H1 (cell line): ENCODE data around the gene OSBPL2. TPM values are rescaled to one million over a fixed set of nuclear protein-coding genes. Genes with fewer than 3 reads are reported as not detected.

ENCODE experiments used
- CTCF ChIA-PET: fragments of 300-600 bp; sonication (Branson Sonifier 250); formaldehyde crosslinking; loops from one replicate; lab custom pipeline; 2021; ENCODE audit not compliant: partially characterized antibody; lab: Charles Lee
- POLR2A ChIA-PET: fragments of 300-600 bp; sonication (Branson Sonifier 250); formaldehyde crosslinking; loops from one replicate; lab custom pipeline; 2021; ENCODE audit warnings: inconsistent platforms; ENCODE audit not compliant: partially characterized antibody; lab: Charles Lee
- DNase-seq, 2 experiments: peaks; one replicate each; pipeline versions ENCODE4 v3.0.0 to v3.0.0-alpha.2; 2010 to 2022; ENCODE audit warnings: low spot score in 2 of 2, low read depth in 1 of 2, mixed read lengths in 1 of 2
- FAIRE-seq: peaks from 2 replicates; lab custom pipeline; 2011; peaks lifted over from hg19 to GRCh38; lab: Jason Lieb, UNC
- H2AFZ ChIP-seq: 2 replicates; pipeline ENCODE4 v1.8.1; 2012; ENCODE audit warnings: low read length, inconsistent platforms
- H2AK5ac ChIP-seq: 2 replicates; pipeline ENCODE4 v1.6.1; 2013; ENCODE audit warnings: low read depth, low read length
- H2BK120ac ChIP-seq: replicated peaks from 2 replicates; pipeline ENCODE3; 2013; ENCODE audit warnings: low read depth, low read length, inconsistent platforms
- H2BK12ac ChIP-seq: 2 replicates; pipeline ENCODE4 v1.6.1; 2013; ENCODE audit warnings: low read depth, low read length
- H2BK15ac ChIP-seq: 2 replicates; pipeline ENCODE4 v1.6.1; 2013; ENCODE audit warnings: low read length
- H2BK20ac ChIP-seq: 2 replicates; pipeline ENCODE4 v1.6.1; 2013; ENCODE audit warnings: low read length
- H2BK5ac ChIP-seq: 2 replicates; pipeline ENCODE4 v1.6.1; 2013; ENCODE audit warnings: low read depth, low read length
- H3K14ac ChIP-seq: 2 replicates; pipeline ENCODE4 v1.6.1; 2013; ENCODE audit warnings: inconsistent platforms; ENCODE audit not compliant: insufficient read length
- H3K18ac ChIP-seq: 2 replicates; pipeline ENCODE4 v1.6.1; 2013; ENCODE audit warnings: low read length; ENCODE audit errors: extremely low read depth
- H3K23ac ChIP-seq: 2 replicates; pipeline ENCODE4 v1.6.1; 2013; ENCODE audit warnings: inconsistent platforms; ENCODE audit not compliant: insufficient read length
- H3K23me2 ChIP-seq: 2 replicates; pipeline ENCODE4 v1.6.1; 2013; ENCODE audit warnings: low read depth, low read length
- H3K27ac ChIP-seq: 2 replicates; pipeline ENCODE4 v1.6.1; 2011; ENCODE audit warnings: low read depth, low read length, inconsistent platforms
- H3K27me3 ChIP-seq, 4 experiments: replicated peaks in 1 of 4; 1 replicate in 1 of 4; 2 replicates in 3 of 4; pipeline versions ENCODE4 v1.6.1 to v1.8.1; 2011 to 2013; ENCODE audit warnings: low read length in 3 of 4, mild to moderate bottlenecking in 3 of 4, inconsistent platforms in 2 of 4, mixed read lengths in 2 of 4, moderate library complexity in 1 of 4; ENCODE audit not compliant: control insufficient read depth in 3 of 4, insufficient read depth in 3 of 4; ENCODE audit errors: extremely low read depth in 1 of 4
- H3K36me3 ChIP-seq, 4 experiments: 2 replicates each; pipeline versions ENCODE4 v1.6.1 to v1.8.1; 2011 to 2013; ENCODE audit warnings: mild to moderate bottlenecking in 4 of 4, low read length in 3 of 4, moderate library complexity in 2 of 4, control low read depth in 1 of 4, inconsistent platforms in 1 of 4; ENCODE audit not compliant: insufficient read depth in 4 of 4, control insufficient read depth in 2 of 4
- H3K4ac ChIP-seq: replicated peaks from 2 replicates; pipeline ENCODE3; 2013; ENCODE audit warnings: low read length, low read depth, mixed read lengths, inconsistent platforms; ENCODE audit not compliant: insufficient read length
- H3K4me1 ChIP-seq, 4 experiments: replicated peaks in 1 of 4; 1 replicate in 1 of 4; 2 replicates in 3 of 4; pipeline versions ENCODE4 v1.6.1 to v1.8.1; 2011 to 2013; ENCODE audit warnings: low read length in 3 of 4, inconsistent platforms in 2 of 4, mixed read lengths in 1 of 4; ENCODE audit not compliant: insufficient read depth in 4 of 4, control insufficient read depth in 3 of 4
- H3K4me2 ChIP-seq, 2 experiments: 2 replicates each; pipeline versions ENCODE4 v1.6.1 to v1.8.1; 2011 to 2013; ENCODE audit warnings: low read depth in 2 of 2, low read length in 2 of 2, control low read depth in 1 of 2, inconsistent platforms in 1 of 2, mild to moderate bottlenecking in 1 of 2; ENCODE audit not compliant: insufficient read depth in 1 of 2
- H3K4me3 ChIP-seq, 4 experiments: fragments of 200-600, 300-600 bp in 1 of 4; sonication (generic), shearing (Covaris generic), sonication (Bioruptor Twin) in 1 of 4; 2 replicates each; pipeline versions ENCODE4 v1.5.1 to v1.8.1; 2011 to 2016; ENCODE audit warnings: low read length in 4 of 4, low read depth in 3 of 4, control low read depth in 2 of 4, inconsistent platforms in 2 of 4, mild to moderate bottlenecking in 2 of 4, mixed read lengths in 1 of 4, moderate library complexity in 1 of 4; ENCODE audit not compliant: insufficient read depth in 2 of 4; ENCODE audit errors: extremely low read depth in 1 of 4
- H3K56ac ChIP-seq: replicated peaks from 2 replicates; pipeline ENCODE3; 2013; ENCODE audit warnings: low read depth, mild to moderate bottlenecking, mixed read lengths, low read length, inconsistent platforms; ENCODE audit not compliant: insufficient read length
- H3K79me1 ChIP-seq: 2 replicates; pipeline ENCODE4 v1.6.1; 2013; ENCODE audit warnings: low read depth, low read length, control low read depth
- H3K79me2 ChIP-seq, 2 experiments: 2 replicates each; pipeline versions ENCODE4 v1.6.1 to v1.8.1; 2012 to 2013; ENCODE audit warnings: low read length in 2 of 2, mild to moderate bottlenecking in 2 of 2, inconsistent platforms in 1 of 2; ENCODE audit not compliant: insufficient read depth in 2 of 2, control insufficient read depth in 1 of 2
- H3K9ac ChIP-seq, 4 experiments: replicated peaks in 1 of 4; 1 replicate in 1 of 4; 2 replicates in 3 of 4; pipeline versions ENCODE4 v1.6.1 to v1.8.1; 2011 to 2013; ENCODE audit warnings: low read depth in 3 of 4, low read length in 3 of 4, control low read depth in 2 of 4, mild to moderate bottlenecking in 2 of 4, moderate library complexity in 2 of 4, inconsistent platforms in 1 of 4; ENCODE audit errors: extremely low read depth in 1 of 4
- H3K9me3 ChIP-seq, 2 experiments: 2 replicates each; pipeline versions ENCODE4 v1.6.1 to v1.8.1; 2012 to 2013; ENCODE audit warnings: mild to moderate bottlenecking in 2 of 2, moderate library complexity in 2 of 2, control low read depth in 1 of 2, inconsistent platforms in 1 of 2, low read depth in 1 of 2, low read length in 1 of 2, mixed read lengths in 1 of 2; ENCODE audit not compliant: insufficient read depth in 2 of 2
- H4K20me1 ChIP-seq, 2 experiments: replicated peaks in 1 of 2; 2 replicates each; pipeline versions ENCODE3 to v1.8.1; 2011 to 2013; ENCODE audit warnings: inconsistent platforms in 2 of 2, low read length in 2 of 2, mild to moderate bottlenecking in 1 of 2; ENCODE audit not compliant: insufficient read depth in 2 of 2, control insufficient read depth in 1 of 2
- H4K5ac ChIP-seq: 2 replicates; pipeline ENCODE4 v1.6.1; 2013; ENCODE audit warnings: low read length, low read depth, mixed read lengths, inconsistent platforms; ENCODE audit not compliant: insufficient read length
- H4K8ac ChIP-seq: 2 replicates; pipeline ENCODE4 v1.8.0; 2013; ENCODE audit warnings: mild to moderate bottlenecking, moderate library complexity, low read length, inconsistent platforms; ENCODE audit not compliant: insufficient read depth; ENCODE audit errors: extremely low read depth
- H4K91ac ChIP-seq: replicated peaks from 2 replicates; pipeline ENCODE3; 2013; ENCODE audit warnings: low read length, mixed read lengths, inconsistent platforms; ENCODE audit not compliant: insufficient read length
- BCL11A ChIP-seq, 2 experiments: IDR thresholded peaks; one replicate each; pipeline ENCODE4 v1.6.1; 2011; ENCODE audit warnings: low read depth in 2 of 2, low read length in 2 of 2, mild to moderate bottlenecking in 2 of 2
- BRCA1 ChIP-seq: IDR thresholded peaks from 2 replicates; pipeline ENCODE4 v1.6.1; 2012; ENCODE audit warnings: low read depth, low read length, improper control_type of control experiment
- EP300 ChIP-seq, 2 experiments: IDR thresholded peaks; 1 replicate in 1 of 2; 2 replicates in 1 of 2; pipeline ENCODE4 v1.6.1; 2011 to 2012; ENCODE audit warnings: low read depth in 2 of 2, low read length in 2 of 2, mild to moderate bottlenecking in 2 of 2, borderline replicate concordance in 1 of 2, inconsistent platforms in 1 of 2, moderate library complexity in 1 of 2
- GTF2F1 ChIP-seq: IDR thresholded peaks from 2 replicates; pipeline ENCODE4 v1.6.1; 2012; ENCODE audit warnings: low read depth, low read length, improper control_type of control experiment, borderline replicate concordance
- KDM4A ChIP-seq: IDR thresholded peaks from one replicate; pipeline ENCODE4 v1.7.1; 2012; ENCODE audit warnings: low read depth, mild to moderate bottlenecking, moderate library complexity, low read length, inconsistent platforms; ENCODE audit not compliant: severe bottlenecking
- POLR2A ChIP-seq, 2 experiments: IDR thresholded peaks; 1 replicate in 1 of 2; 2 replicates in 1 of 2; pipeline ENCODE4 v1.6.1; 2011; ENCODE audit warnings: low read depth in 2 of 2, low read length in 2 of 2, mild to moderate bottlenecking in 2 of 2; ENCODE audit errors: control extremely low read depth in 1 of 2
- WGBS, 2 experiments: shearing (Covaris generic) in 1 of 2; methylation state at CpG; one replicate each; pipeline versions ENCODE4 v1.1.6 to v1.1.7; 2013 to 2015; ENCODE audit warnings: low lambda C conversion rate in 2 of 2, mixed read lengths in 2 of 2, inconsistent platforms in 1 of 2, low coverage in 1 of 2, missing lambda C conversion rate in 1 of 2; ENCODE audit not compliant: insufficient replicate concordance in 2 of 2, insufficient coverage in 1 of 2, insufficient read length in 1 of 2; ENCODE audit errors: extremely low coverage in 1 of 2, missing lambda C conversion rate in 1 of 2; 5-methylcytosine and 5-hydroxymethylcytosine counted together
- polyA plus RNA-seq, 7 experiments: library from polyadenylated mRNA; depleted of rRNA in 3 of 7; stranded (reverse) in 5 of 7; unstranded in 2 of 7; fragments of >200 nt in 5 of 7; fragments of 200-250 nt in 2 of 7; gene quantifications; 1 replicate in 5 of 7; 2 replicates in 1 of 7; 4 replicates in 1 of 7; pipeline versions ENCODE4 v1.2.1 to v1.2.3, GENCODE V29; 2011 to 2013; ENCODE audit warnings: missing spikeins in 2 of 7, mixed read lengths in 2 of 7
- total RNA-seq: library from RNA; stranded (reverse); fragmentation: NEBNext Ultra II Directional; extraction: Animal tissue kit (Norgen Biotek cat#: 25700); gene quantifications from 2 replicates; pipeline ENCODE4 v1.2.1, GENCODE V29; 2021
- TF ChIP-seq, protein P1 (sequence below), 3 experiments: IDR thresholded peaks; 1 replicate in 2 of 3; 2 replicates in 1 of 3; pipeline versions ENCODE4 v1.5.1 to v1.6.1; 2011; ENCODE audit warnings: low read length in 3 of 3, mild to moderate bottlenecking in 3 of 3, inconsistent platforms in 2 of 3, low read depth in 1 of 3, moderate library complexity in 1 of 3; ENCODE audit not compliant: insufficient read depth in 1 of 3; ENCODE audit errors: control extremely low read depth in 1 of 3
- TF ChIP-seq, protein P2 (sequence below): IDR thresholded peaks from 2 replicates; pipeline ENCODE4 v1.6.1; 2012; ENCODE audit warnings: inconsistent platforms

The OSBPL2 gene
- total and polyA plus RNA-seq, 2 of the 8 experiments (the other 6 are each of a cell fraction or from before 2014, with no cell fraction given), result 11.7 to 42.4 TPM

DNA sequence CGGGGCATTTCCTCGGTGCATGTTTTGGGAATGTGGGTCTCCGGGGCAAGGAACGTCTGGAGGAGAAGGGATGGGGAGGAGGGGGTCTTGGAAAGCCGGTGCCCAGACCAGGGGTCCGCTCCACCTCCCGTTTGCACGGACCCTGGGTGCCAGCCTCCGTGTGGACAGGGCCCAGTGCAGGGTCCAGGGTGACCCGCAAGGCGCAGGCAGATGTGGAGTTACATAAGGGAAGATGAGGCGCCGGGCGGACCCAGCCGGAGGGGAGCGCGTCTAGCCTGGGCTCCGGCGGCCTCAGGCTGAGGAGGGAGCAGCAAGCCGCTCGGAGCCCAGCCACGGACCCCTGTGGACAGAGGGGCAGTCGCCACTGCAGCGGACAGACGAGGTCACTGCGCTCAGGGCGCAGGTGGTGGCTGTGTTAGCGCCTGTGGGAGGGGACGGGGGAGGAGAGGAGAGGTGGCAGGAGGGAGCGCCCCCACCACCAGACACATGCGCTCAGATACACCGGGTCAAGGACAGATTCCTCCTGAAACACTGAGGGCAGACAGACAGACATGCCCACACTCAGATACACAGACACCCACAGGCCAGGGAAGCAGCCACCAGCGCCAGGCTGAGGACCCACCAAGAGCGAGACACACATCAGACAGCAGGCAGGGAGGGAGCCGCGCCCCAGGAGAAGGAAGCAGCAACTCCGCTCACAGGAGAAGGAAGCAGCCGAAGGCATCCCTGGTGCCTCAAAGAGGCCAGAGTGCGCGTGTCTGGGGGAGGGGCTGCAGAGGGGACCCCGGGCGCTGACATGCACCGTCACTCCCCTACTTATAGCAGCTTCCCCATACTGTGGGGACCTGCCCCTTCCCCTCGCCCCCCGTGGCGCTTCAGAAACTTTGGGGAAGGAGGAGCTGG lies 17.4 kb upstream of the OSBPL2 start:
- WGBS, 2 experiments, result 10% methylated on average over 38 of the region's 46 CpGs; no CpG with 5 or more reads in 1 of the 2 experiments
- H3K36me3 ChIP-seq, result no peaks in the 10 kb centered on the region
- H3K14ac ChIP-seq, result no peak overlapping the region
- no peak overlapping the region for H3K23ac ChIP-seq
- peaks cover 0 to 31% (median 16%) of the 10 kb centered on the region in 4 experiments; a peak in 6 of 7 replicates for H3K4me1 ChIP-seq
- peaks cover 21% of the 10 kb centered on the region; the same call in 1 of the 2 replicates for H3K23me2 ChIP-seq
- ChIA-PET POLR2A (interaction anchor here (0.8 to 1.0 kb wide), 3 partner anchors 12 to 155 kb away, joined by 3 to 4 read pairs (median 4); no protein-coding TSS in a partner anchor), CTCF (interaction anchor here (0.6 to 1.3 kb wide), 3 partner anchors 9 to 12 kb away, joined by 3 read pairs; no protein-coding TSS in a partner anchor)
- DNase-seq (peak in 1 of 2 experiments; percentile 73), FAIRE-seq (no peak)
- no peaks in the 10 kb centered on the region for H3K79me1 ChIP-seq
- no peak overlapping the region for H4K91ac ChIP-seq
- no peak overlapping the region for H2AK5ac ChIP-seq
- peak overlapping the region; percentile 84 to 89 for H3K4me2 ChIP-seq
- no peak overlapping the region for H3K4ac ChIP-seq
- H3K27ac ChIP-seq, result no peak overlapping the region
- no peak overlapping the region for H3K9ac ChIP-seq
- no peak overlapping the region for H4K5ac ChIP-seq
- H3K9me3 ChIP-seq, result no peaks in the 10 kb centered on the region
- H2BK120ac ChIP-seq, result no peak overlapping the region
- no peak overlapping the region for H2AFZ ChIP-seq
- H2BK12ac ChIP-seq, result peak overlapping the region; percentile 50; the same call in 1 of the 2 replicates
- H3K27me3 ChIP-seq, result peaks cover 9 to 60% (median 42%) of the 10 kb centered on the region in 4 experiments
- no peak overlapping the region for H3K56ac ChIP-seq
- H3K18ac ChIP-seq, result no peak overlapping the region
- peak overlapping the region; percentile 24 to 53 (median 41); a peak in 7 of 8 replicates for H3K4me3 ChIP-seq
- H4K20me1 ChIP-seq, result peaks cover 6 to 18% of the 10 kb centered on the region in 2 experiments
- no peak overlapping the region for H4K8ac ChIP-seq
- H3K79me2 ChIP-seq, result no peaks in the 10 kb centered on the region
- H2BK5ac ChIP-seq, result no peak overlapping the region
- no peak overlapping the region for H2BK20ac ChIP-seq
- peak overlapping the region; percentile 72; the same call in 1 of the 2 replicates for H2BK15ac ChIP-seq
- TF ChIP-seq POLR2A (IDR thresholded peaks at IDR 0.05; ENCODE audit: control extremely low read depth in 1 of 2, low read depth in 2 of 2, low read length in 2 of 2), result no peak
- TF ChIP-seq, protein P1, sequence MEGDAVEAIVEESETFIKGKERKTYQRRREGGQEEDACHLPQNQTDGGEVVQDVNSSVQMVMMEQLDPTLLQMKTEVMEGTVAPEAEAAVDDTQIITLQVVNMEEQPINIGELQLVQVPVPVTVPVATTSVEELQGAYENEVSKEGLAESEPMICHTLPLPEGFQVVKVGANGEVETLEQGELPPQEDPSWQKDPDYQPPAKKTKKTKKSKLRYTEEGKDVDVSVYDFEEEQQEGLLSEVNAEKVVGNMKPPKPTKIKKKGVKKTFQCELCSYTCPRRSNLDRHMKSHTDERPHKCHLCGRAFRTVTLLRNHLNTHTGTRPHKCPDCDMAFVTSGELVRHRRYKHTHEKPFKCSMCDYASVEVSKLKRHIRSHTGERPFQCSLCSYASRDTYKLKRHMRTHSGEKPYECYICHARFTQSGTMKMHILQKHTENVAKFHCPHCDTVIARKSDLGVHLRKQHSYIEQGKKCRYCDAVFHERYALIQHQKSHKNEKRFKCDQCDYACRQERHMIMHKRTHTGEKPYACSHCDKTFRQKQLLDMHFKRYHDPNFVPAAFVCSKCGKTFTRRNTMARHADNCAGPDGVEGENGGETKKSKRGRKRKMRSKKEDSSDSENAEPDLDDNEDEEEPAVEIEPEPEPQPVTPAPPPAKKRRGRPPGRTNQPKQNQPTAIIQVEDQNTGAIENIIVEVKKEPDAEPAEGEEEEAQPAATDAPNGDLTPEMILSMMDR (IDR thresholded peaks at IDR 0.05; ENCODE audit: control extremely low read depth in 1 of 3, insufficient read depth in 1 of 3, low read depth in 1 of 3, low read length in 3 of 3), result no peak
- TF ChIP-seq KDM4A, result peak; percentile 49
- no peak for TF ChIP-seq EP300 (IDR thresholded peaks at IDR 0.05; ENCODE audit: borderline replicate concordance in 1 of 2, low read depth in 2 of 2, low read length in 2 of 2)
- TF ChIP-seq GTF2F1, result no peak
- no peak for TF ChIP-seq BRCA1
- TF ChIP-seq, protein P2, sequence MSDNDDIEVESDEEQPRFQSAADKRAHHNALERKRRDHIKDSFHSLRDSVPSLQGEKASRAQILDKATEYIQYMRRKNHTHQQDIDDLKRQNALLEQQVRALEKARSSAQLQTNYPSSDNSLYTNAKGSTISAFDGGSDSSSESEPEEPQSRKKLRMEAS, result peak; percentile 62; the same call in 1 of the 2 replicates
- TF ChIP-seq BCL11A (IDR thresholded peaks at IDR 0.05; ENCODE audit: low read depth in 2 of 2, low read length in 2 of 2), result no peak
